ENCODE measurements around the gene DKK1.

Gene DKK1

DNA sequence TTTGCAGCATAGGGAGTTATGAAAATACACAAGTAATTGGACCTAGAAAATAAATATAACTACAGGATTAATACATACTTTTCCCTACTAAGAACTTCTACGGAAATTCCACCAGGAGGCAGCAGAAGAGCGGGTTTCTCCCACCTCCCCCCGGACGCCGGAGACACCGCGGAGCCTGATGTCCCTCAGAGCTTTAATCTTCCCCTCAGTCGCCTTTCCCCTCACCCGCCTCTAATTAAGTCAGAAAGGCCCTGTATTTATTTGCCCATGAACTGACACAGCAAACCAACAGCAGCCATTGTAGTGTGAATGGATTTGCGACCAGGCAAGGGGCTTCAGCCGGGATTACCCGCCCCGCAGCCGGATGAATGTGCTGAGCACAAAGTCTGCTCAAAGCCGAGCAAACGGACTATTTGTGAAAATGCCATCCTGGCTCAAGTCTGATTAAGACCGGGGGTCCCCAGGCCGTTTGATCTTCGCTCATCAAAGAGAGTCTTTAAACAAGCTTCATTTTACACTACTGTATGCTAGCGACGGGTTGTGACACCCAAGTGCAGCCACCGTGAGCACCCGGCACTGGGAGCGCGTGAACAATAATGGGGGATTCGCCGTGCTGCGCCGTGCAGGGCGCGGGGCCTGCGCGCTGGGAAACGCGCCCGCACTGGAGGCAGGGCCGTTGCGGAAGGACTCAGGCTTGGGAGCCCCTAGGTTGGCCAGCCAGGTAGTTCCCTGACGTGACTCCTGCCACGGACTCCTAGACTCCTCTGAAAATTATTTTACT, 5.6 kb upstream of the DKK1 start:
- TF ChIP-seq, protein P1, sequence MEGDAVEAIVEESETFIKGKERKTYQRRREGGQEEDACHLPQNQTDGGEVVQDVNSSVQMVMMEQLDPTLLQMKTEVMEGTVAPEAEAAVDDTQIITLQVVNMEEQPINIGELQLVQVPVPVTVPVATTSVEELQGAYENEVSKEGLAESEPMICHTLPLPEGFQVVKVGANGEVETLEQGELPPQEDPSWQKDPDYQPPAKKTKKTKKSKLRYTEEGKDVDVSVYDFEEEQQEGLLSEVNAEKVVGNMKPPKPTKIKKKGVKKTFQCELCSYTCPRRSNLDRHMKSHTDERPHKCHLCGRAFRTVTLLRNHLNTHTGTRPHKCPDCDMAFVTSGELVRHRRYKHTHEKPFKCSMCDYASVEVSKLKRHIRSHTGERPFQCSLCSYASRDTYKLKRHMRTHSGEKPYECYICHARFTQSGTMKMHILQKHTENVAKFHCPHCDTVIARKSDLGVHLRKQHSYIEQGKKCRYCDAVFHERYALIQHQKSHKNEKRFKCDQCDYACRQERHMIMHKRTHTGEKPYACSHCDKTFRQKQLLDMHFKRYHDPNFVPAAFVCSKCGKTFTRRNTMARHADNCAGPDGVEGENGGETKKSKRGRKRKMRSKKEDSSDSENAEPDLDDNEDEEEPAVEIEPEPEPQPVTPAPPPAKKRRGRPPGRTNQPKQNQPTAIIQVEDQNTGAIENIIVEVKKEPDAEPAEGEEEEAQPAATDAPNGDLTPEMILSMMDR (IDR thresholded peaks at IDR 0.05) = peak; percentile 72
- no peak overlapping the region for H3K27ac ChIP-seq
- H3K4me2 ChIP-seq (ENCODE audit: low read length) = peak overlapping the region; percentile 69
- H3K9me3 ChIP-seq (ENCODE audit: control insufficient read depth, low read length) = no peaks in the 10 kb centered on the region
- peak overlapping the region; percentile 42 for H3K4me3 ChIP-seq (ENCODE audit: low read depth, low read length)
- H3K4me1 ChIP-seq = peaks cover under 1% of the 10 kb centered on the region
- no peak overlapping the region for H3K9ac ChIP-seq
- H3K79me2 ChIP-seq = no peaks in the 10 kb centered on the region
- no peaks in the 10 kb centered on the region for H3K36me3 ChIP-seq (ENCODE audit: control insufficient read depth, insufficient read depth, low read length)
- no peaks in the 10 kb centered on the region for H3K27me3 ChIP-seq (ENCODE audit: control insufficient read depth, insufficient read depth, low read length)
- peak overlapping the region; percentile 74 for H2AFZ ChIP-seq

DNA sequence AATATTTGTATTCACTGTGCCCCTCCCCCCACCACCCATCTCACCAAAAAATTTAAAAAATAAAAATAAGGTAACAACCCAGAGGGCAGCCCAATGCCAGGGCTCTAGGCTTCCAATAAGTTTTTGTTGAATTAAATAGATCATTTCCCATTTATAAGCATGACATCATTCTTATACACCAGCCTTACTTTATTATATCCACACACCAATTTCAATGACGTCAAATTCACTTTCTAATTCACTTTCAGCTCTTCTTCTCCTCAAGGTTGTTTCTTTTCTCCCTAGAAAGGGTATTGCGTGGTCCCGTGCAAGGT, 1.2 kb upstream of the DKK1 start:
- Histone ChIP-seq H3K36me3 (ENCODE audit: control insufficient read depth, insufficient read depth, low read length) (no peaks in the 10 kb centered on the region), H3K4me3 (ENCODE audit: low read depth, low read length) (no peak overlapping the region), H3K9me3 (ENCODE audit: control insufficient read depth, low read length) (no peaks in the 10 kb centered on the region), H3K27ac (no peak overlapping the region), H2AFZ (peak overlapping the region; percentile 39), H3K9ac (no peak overlapping the region), H3K4me1 (peaks cover 2% of the 10 kb centered on the region), H3K4me2 (ENCODE audit: low read length) (no peak overlapping the region), H3K27me3 (ENCODE audit: control insufficient read depth, insufficient read depth, low read length) (no peaks in the 10 kb centered on the region), H3K79me2 (no peaks in the 10 kb centered on the region)
- TF ChIP-seq, protein P1 (IDR thresholded peaks at IDR 0.05) = no peak

DNA sequence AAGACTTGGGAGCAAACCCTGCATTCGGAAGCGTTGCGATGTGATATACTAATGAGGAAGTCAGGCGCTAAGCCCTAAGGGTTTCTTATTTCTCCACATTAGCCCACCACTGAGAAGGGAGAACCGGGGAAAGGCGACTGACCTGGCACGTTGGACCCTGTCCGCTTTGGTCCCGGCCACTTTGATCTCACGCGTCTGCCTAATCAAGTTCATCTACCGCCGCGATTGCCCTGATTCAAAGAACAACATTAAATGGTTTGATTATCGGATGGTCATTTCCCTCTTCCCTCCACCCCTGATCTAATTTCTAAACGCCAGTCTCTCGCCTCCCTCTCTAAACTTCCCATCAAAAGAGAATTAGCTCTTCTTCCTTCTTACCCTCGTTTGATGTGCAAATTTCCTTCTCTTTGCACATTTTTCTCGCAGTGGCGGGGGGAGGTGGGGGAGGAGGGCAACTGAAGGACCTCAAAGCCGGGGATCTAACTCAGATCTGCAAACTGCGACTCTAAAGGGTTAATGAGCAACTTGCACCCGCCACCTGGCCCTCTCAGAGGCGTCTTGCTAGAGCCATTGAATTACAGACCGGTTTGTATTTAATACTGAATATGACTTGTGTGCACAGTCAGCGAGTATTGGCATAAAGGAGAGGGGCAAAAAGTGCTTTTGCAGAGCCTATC, 687 bp upstream of the DKK1 start:
- H3K9me3 ChIP-seq (ENCODE audit: control insufficient read depth, low read length) = no peaks in the 10 kb centered on the region
- no peaks in the 10 kb centered on the region for H3K36me3 ChIP-seq (ENCODE audit: control insufficient read depth, insufficient read depth, low read length)
- peaks cover 2% of the 10 kb centered on the region for H3K4me1 ChIP-seq
- H2AFZ ChIP-seq = peak overlapping the region; percentile 67
- TF ChIP-seq, protein P1 (IDR thresholded peaks at IDR 0.05) = no peak
- no peak overlapping the region for H3K27ac ChIP-seq
- H3K9ac ChIP-seq = no peak overlapping the region
- H3K27me3 ChIP-seq (ENCODE audit: control insufficient read depth, insufficient read depth, low read length) = no peaks in the 10 kb centered on the region
- peak overlapping the region; percentile 91 for H3K4me2 ChIP-seq (ENCODE audit: low read length)
- H3K4me3 ChIP-seq (ENCODE audit: low read depth, low read length) = peak overlapping the region; percentile 64
- H3K79me2 ChIP-seq = no peaks in the 10 kb centered on the region

DNA sequence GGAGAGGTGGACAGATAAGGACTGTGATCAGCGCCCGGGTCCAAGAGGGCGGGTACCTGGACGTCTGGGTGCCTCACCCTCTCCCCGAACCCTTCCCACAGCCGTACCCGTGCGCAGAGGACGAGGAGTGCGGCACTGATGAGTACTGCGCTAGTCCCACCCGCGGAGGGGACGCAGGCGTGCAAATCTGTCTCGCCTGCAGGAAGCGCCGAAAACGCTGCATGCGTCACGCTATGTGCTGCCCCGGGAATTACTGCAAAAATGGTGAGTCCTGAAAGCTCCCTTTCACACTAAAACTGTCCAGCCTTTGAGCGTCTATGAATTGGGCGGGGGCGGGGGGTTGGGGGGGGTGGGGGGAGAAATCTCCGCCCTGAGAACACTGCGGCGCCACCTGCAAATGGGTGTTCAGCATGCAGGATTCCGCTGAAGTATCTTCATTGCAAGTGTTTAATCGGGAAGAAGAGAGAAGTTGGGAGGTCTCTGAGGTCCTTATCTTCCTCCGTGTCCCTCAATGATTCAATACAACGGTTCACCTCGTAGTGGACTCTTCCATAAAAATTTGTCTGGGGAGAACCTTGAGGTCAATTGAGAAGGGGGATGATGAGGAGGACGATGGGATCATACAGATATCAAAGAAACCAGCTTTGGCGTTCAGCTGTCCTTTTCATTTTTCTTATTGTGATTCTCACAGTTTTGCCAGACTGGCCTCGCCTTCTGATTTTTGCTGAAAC, 906 bp downstream of the DKK1 start:
- no peaks in the 10 kb centered on the region for H3K36me3 ChIP-seq (ENCODE audit: control insufficient read depth, insufficient read depth, low read length)
- H3K4me1 ChIP-seq = peaks cover 2% of the 10 kb centered on the region
- H3K9ac ChIP-seq = no peak overlapping the region
- peak overlapping the region; percentile 64 for H3K4me3 ChIP-seq (ENCODE audit: low read depth, low read length)
- H3K27ac ChIP-seq = no peak overlapping the region
- H3K9me3 ChIP-seq (ENCODE audit: control insufficient read depth, low read length) = no peaks in the 10 kb centered on the region
- peak overlapping the region; percentile 91 for H3K4me2 ChIP-seq (ENCODE audit: low read length)
- H2AFZ ChIP-seq = peak overlapping the region; percentile 67
- H3K27me3 ChIP-seq (ENCODE audit: control insufficient read depth, insufficient read depth, low read length) = no peaks in the 10 kb centered on the region
- TF ChIP-seq, protein P1 (IDR thresholded peaks at IDR 0.05) = no peak
- no peaks in the 10 kb centered on the region for H3K79me2 ChIP-seq
